ENCODE data around the gene DLGAP1.

Gene DLGAP1

GRCh38 chr18:4181882-4182568, 273.1 kb downstream of the DLGAP1 start:
- no peaks in the 10 kb centered on the region for H3K79me1 ChIP-seq (ENCODE audit: low read length)
- no peak overlapping the region for H3K9ac ChIP-seq (ENCODE audit: low read length)
- H3K4ac ChIP-seq (ENCODE audit: low read depth, low read length): no peak overlapping the region
- no peak overlapping the region for H3K18ac ChIP-seq (ENCODE audit: low read length)
- H3K27ac ChIP-seq (ENCODE audit: low read depth, low read length): no peak overlapping the region
- H3K4me2 ChIP-seq (ENCODE audit: low read length): no peak overlapping the region
- H2AK5ac ChIP-seq (ENCODE audit: low read length): no peak overlapping the region
- peak; percentile 73 for DNase-seq
- H4K5ac ChIP-seq (ENCODE audit: low read length): no peak overlapping the region
- H3K36me3 ChIP-seq (ENCODE audit: control insufficient read depth, insufficient read depth, low read length): no peaks in the 10 kb centered on the region
- no peaks in the 10 kb centered on the region for H3K27me3 ChIP-seq (ENCODE audit: insufficient read depth, low read length, poor library complexity)
- peak overlapping the region; percentile 27 for H3K56ac ChIP-seq (ENCODE audit: low read length)
- H3K4me3 ChIP-seq (ENCODE audit: low read length): no peak overlapping the region
- H3K79me2 ChIP-seq (ENCODE audit: control insufficient read depth, insufficient read depth, low read length): no peaks in the 10 kb centered on the region
- no CpG with 5 or more reads among the region's 7 CpGs for WGBS (ENCODE audit: extremely low coverage, insufficient coverage, low lambda C conversion rate)
- H4K8ac ChIP-seq (ENCODE audit: low read depth, low read length): no peak overlapping the region
- no peak overlapping the region for H2BK5ac ChIP-seq (ENCODE audit: low read length)
- H3K23ac ChIP-seq (ENCODE audit: low read length): peak overlapping the region; percentile 16
- H2BK15ac ChIP-seq (replicated peaks; ENCODE audit: low read depth): no peak overlapping the region
- no peak overlapping the region for H2BK120ac ChIP-seq (ENCODE audit: low read depth, low read length)
- H3K4me1 ChIP-seq (ENCODE audit: control insufficient read depth, low read depth, low read length): no peaks in the 10 kb centered on the region

GRCh38 chr18:4181086-4181485, 274.0 kb downstream of the DLGAP1 start:
- no peak overlapping the region for H3K18ac ChIP-seq (ENCODE audit: low read length)
- WGBS (ENCODE audit: extremely low coverage, insufficient coverage, low lambda C conversion rate): no CpG with 5 or more reads among the region's 3 CpGs
- H3K56ac ChIP-seq (ENCODE audit: low read length): no peak overlapping the region
- H3K79me2 ChIP-seq (ENCODE audit: control insufficient read depth, insufficient read depth, low read length): no peaks in the 10 kb centered on the region
- H3K9ac ChIP-seq (ENCODE audit: low read length): no peak overlapping the region
- H2AK5ac ChIP-seq (ENCODE audit: low read length): no peak overlapping the region
- H2BK15ac ChIP-seq (replicated peaks; ENCODE audit: low read depth): no peak overlapping the region
- no peak overlapping the region for H4K5ac ChIP-seq (ENCODE audit: low read length)
- H3K4ac ChIP-seq (ENCODE audit: low read depth, low read length): no peak overlapping the region
- no peaks in the 10 kb centered on the region for H3K4me1 ChIP-seq (ENCODE audit: control insufficient read depth, low read depth, low read length)
- no peak overlapping the region for H4K8ac ChIP-seq (ENCODE audit: low read depth, low read length)
- no peak overlapping the region for H3K4me2 ChIP-seq (ENCODE audit: low read length)
- no peaks in the 10 kb centered on the region for H3K36me3 ChIP-seq (ENCODE audit: control insufficient read depth, insufficient read depth, low read length)
- no peak overlapping the region for H3K27ac ChIP-seq (ENCODE audit: low read depth, low read length)
- H3K4me3 ChIP-seq (ENCODE audit: low read length): no peak overlapping the region
- no peak overlapping the region for H2BK5ac ChIP-seq (ENCODE audit: low read length)
- no peak overlapping the region for H2BK120ac ChIP-seq (ENCODE audit: low read depth, low read length)
- H3K27me3 ChIP-seq (ENCODE audit: insufficient read depth, low read length, poor library complexity): no peaks in the 10 kb centered on the region
- DNase-seq: no peak
- no peak overlapping the region for H3K23ac ChIP-seq (ENCODE audit: low read length)
- H3K79me1 ChIP-seq (ENCODE audit: low read length): no peaks in the 10 kb centered on the region

- Histone ChIP-seq H3K4me1 (ENCODE audit: control insufficient read depth, low read depth, low read length) (no peaks in the 10 kb centered on the region), H3K23ac (ENCODE audit: low read length) (no peak overlapping the region), H4K5ac (ENCODE audit: low read length) (no peak overlapping the region), H3K4me3 (ENCODE audit: low read length) (no peak overlapping the region), H3K27ac (ENCODE audit: low read depth, low read length) (no peak overlapping the region), H3K36me3 (ENCODE audit: control insufficient read depth, insufficient read depth, low read length) (no peaks in the 10 kb centered on the region), H3K79me1 (ENCODE audit: low read length) (no peaks in the 10 kb centered on the region), H4K8ac (ENCODE audit: low read depth, low read length) (no peak overlapping the region), H3K56ac (ENCODE audit: low read length) (no peak overlapping the region), H2AK5ac (ENCODE audit: low read length) (no peak overlapping the region), H3K4me2 (ENCODE audit: low read length) (no peak overlapping the region), H3K9ac (ENCODE audit: low read length) (no peak overlapping the region), H3K4ac (ENCODE audit: low read depth, low read length) (no peak overlapping the region), H2BK120ac (ENCODE audit: low read depth, low read length) (no peak overlapping the region), H3K18ac (ENCODE audit: low read length) (no peak overlapping the region), H3K27me3 (ENCODE audit: insufficient read depth, low read length, poor library complexity) (no peaks in the 10 kb centered on the region), H2BK15ac (replicated peaks; ENCODE audit: low read depth) (no peak overlapping the region), H2BK5ac (ENCODE audit: low read length) (no peak overlapping the region), H3K79me2 (ENCODE audit: control insufficient read depth, insufficient read depth, low read length) (no peaks in the 10 kb centered on the region)
- WGBS (ENCODE audit: extremely low coverage, insufficient coverage, low lambda C conversion rate): no CpG with 5 or more reads among the region's 6 CpGs
- DNase-seq: no peak
Measured at GRCh38 chr18:4172196-4173100, 282.7 kb downstream of the DLGAP1 start.

GRCh38 chr18:4157352-4157751, 297.8 kb downstream of the DLGAP1 start:
- no peak overlapping the region for H3K56ac ChIP-seq (ENCODE audit: low read length)

GRCh38 chr18:4146797-4147196, 308.3 kb downstream of the DLGAP1 start:
- Histone ChIP-seq H3K79me2 (ENCODE audit: control insufficient read depth, insufficient read depth, low read length) (no peaks in the 10 kb centered on the region), H3K56ac (ENCODE audit: low read length) (no peak overlapping the region), H4K5ac (ENCODE audit: low read length) (no peak overlapping the region), H2BK15ac (replicated peaks; ENCODE audit: low read depth) (no peak overlapping the region), H3K9ac (ENCODE audit: low read length) (no peak overlapping the region), H2AK5ac (ENCODE audit: low read length) (no peak overlapping the region), H3K27me3 (ENCODE audit: insufficient read depth, low read length, poor library complexity) (no peaks in the 10 kb centered on the region), H2BK5ac (ENCODE audit: low read length) (no peak overlapping the region), H3K79me1 (ENCODE audit: low read length) (no peaks in the 10 kb centered on the region), H4K8ac (ENCODE audit: low read depth, low read length) (no peak overlapping the region), H3K36me3 (ENCODE audit: control insufficient read depth, insufficient read depth, low read length) (no peaks in the 10 kb centered on the region), H3K4me1 (ENCODE audit: control insufficient read depth, low read depth, low read length) (peaks cover 2% of the 10 kb centered on the region), H3K4me2 (ENCODE audit: low read length) (no peak overlapping the region), H3K18ac (ENCODE audit: low read length) (no peak overlapping the region), H3K23ac (ENCODE audit: low read length) (no peak overlapping the region), H3K27ac (ENCODE audit: low read depth, low read length) (no peak overlapping the region), H2BK120ac (ENCODE audit: low read depth, low read length) (no peak overlapping the region), H3K4me3 (ENCODE audit: low read length) (no peak overlapping the region), H3K4ac (ENCODE audit: low read depth, low read length) (no peak overlapping the region)
- WGBS (ENCODE audit: extremely low coverage, insufficient coverage, low lambda C conversion rate): no CpG with 5 or more reads among the region's 1 CpG
- no peak for DNase-seq

More at GRCh38 chr18:4157352-4157751, 297.8 kb downstream of the DLGAP1 start:
- no peaks in the 10 kb centered on the region for H3K27me3 ChIP-seq (ENCODE audit: insufficient read depth, low read length, poor library complexity)
- no peak overlapping the region for H3K9ac ChIP-seq (ENCODE audit: low read length)
- H3K27ac ChIP-seq (ENCODE audit: low read depth, low read length): no peak overlapping the region
- no peak overlapping the region for H2AK5ac ChIP-seq (ENCODE audit: low read length)
- no peak overlapping the region for H2BK5ac ChIP-seq (ENCODE audit: low read length)
- H3K4me2 ChIP-seq (ENCODE audit: low read length): no peak overlapping the region
- peak; percentile 8 for DNase-seq
- no peak overlapping the region for H2BK15ac ChIP-seq (replicated peaks; ENCODE audit: low read depth)
- H3K23ac ChIP-seq (ENCODE audit: low read length): no peak overlapping the region
- no peak overlapping the region for H3K18ac ChIP-seq (ENCODE audit: low read length)
- no CpG with 5 or more reads among the region's 4 CpGs for WGBS (ENCODE audit: extremely low coverage, insufficient coverage, low lambda C conversion rate)
- H3K79me2 ChIP-seq (ENCODE audit: control insufficient read depth, insufficient read depth, low read length): no peaks in the 10 kb centered on the region
- H4K8ac ChIP-seq (ENCODE audit: low read depth, low read length): no peak overlapping the region
- no peaks in the 10 kb centered on the region for H3K79me1 ChIP-seq (ENCODE audit: low read length)
- no peaks in the 10 kb centered on the region for H3K36me3 ChIP-seq (ENCODE audit: control insufficient read depth, insufficient read depth, low read length)
- H4K5ac ChIP-seq (ENCODE audit: low read length): no peak overlapping the region
- H3K4me3 ChIP-seq (ENCODE audit: low read length): no peak overlapping the region
- no peak overlapping the region for H2BK120ac ChIP-seq (ENCODE audit: low read depth, low read length)
- no peak overlapping the region for H3K4ac ChIP-seq (ENCODE audit: low read depth, low read length)
- no peaks in the 10 kb centered on the region for H3K4me1 ChIP-seq (ENCODE audit: control insufficient read depth, low read depth, low read length)
